K562 treated with DMSO at 1 percent for 12 hours (cell line): Measurements from ENCODE around the gene STYK1. TPM values are rescaled to one million over a fixed set of nuclear protein-coding genes. Genes with fewer than 3 reads are reported as not detected.

Experiments used
- total RNA-seq: library from RNA; unstranded; fragments of 300-600 nt; gene quantifications from 2 replicates; pipeline ENCODE4 v1.2.3, GENCODE V29; 2022; ENCODE audit not compliant: insufficient read depth

Gene STYK1, protein sequence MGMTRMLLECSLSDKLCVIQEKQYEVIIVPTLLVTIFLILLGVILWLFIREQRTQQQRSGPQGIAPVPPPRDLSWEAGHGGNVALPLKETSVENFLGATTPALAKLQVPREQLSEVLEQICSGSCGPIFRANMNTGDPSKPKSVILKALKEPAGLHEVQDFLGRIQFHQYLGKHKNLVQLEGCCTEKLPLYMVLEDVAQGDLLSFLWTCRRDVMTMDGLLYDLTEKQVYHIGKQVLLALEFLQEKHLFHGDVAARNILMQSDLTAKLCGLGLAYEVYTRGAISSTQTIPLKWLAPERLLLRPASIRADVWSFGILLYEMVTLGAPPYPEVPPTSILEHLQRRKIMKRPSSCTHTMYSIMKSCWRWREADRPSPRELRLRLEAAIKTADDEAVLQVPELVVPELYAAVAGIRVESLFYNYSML
- total RNA-seq: 0.39 TPM in 1 of 2 replicates, not detected in the other

DNA sequence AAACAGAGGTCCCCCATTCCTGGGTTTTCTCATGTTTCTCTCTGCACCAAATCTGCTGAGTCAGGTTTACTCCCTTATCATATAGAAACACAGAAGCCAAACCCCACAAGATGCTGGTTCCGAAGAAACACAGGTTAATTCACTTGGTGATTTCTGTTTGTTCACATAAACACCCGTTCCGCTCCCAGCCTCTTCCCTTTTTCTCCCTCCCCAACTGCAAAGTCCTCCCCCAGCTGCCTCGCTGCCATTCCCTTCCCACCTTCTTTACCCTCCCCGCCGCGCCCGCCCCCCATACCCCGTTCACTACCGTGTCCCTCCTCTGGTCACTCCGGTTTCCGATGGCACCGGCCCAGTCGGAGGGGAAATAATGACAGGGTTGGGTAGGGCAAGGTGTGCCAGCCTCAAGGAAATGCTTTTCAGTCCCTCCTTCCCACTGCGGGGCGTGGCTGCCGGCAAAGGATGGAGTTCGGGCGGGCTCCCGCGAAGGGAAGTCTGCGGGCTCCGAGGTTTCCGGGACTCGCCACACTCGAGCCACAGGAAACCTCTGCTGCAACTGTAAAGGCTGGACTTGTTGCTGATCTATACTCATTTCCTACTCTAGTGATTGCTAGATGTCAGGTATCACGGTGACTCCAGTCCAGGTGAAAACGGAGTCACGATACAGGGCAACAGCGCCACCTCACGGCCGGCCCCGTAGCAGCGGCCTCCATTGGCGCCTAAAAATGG lies at the start of gene STYK1:
TSS of gene STYK1 (minus strand) at position 394 of the 726 bp plus-strand sequence. CDS start 39,434 bp downstream, outside the sequence.

DNA sequence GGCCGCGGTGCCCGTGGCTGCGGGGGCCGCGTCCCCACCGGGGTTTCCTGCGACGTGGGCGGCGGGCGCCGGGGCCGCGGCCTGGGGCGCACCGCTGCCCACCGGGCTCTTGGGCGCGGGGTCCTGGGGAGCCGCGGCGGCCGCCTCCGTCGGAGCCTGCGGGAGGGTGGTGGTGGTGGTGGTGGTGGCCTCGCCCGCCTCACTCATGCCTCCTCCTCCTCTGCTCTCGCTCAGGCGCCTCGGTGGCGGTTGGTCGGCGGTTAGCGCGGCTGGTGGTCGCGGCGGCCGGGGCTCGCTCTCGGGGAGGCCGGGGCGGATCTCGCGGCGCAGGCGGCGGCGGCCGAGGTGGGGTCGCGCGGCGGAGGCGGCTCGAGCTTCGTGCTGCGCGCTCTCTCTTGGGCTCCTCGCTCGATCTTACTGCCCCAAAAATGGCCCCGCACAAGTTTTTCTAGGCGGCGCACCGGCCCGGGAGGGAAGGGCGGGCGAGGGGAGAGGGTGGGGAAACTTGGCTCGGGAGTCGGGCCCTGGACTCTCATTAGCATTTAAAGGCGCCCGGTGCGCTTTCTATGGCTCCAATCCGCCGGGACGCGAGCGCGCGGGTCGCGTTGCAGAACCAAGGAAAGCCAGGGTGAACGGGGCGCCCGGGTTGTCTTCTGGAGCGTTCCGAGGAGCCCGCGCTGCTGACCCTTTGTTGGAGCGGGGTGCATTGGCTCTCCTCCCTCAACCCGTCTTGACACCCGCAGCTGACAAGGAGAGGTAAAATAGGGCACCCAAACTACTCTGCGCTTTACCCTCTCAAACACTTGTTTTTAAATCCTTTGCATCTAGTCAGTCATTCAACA lies 49.3 kb upstream of the STYK1 start, which contains the start of gene YBX3:
TSS of gene YBX3 (minus strand) at position 419 of the 842 bp plus-strand sequence. CDS start at position 207, 212 bp downstream.

DNA sequence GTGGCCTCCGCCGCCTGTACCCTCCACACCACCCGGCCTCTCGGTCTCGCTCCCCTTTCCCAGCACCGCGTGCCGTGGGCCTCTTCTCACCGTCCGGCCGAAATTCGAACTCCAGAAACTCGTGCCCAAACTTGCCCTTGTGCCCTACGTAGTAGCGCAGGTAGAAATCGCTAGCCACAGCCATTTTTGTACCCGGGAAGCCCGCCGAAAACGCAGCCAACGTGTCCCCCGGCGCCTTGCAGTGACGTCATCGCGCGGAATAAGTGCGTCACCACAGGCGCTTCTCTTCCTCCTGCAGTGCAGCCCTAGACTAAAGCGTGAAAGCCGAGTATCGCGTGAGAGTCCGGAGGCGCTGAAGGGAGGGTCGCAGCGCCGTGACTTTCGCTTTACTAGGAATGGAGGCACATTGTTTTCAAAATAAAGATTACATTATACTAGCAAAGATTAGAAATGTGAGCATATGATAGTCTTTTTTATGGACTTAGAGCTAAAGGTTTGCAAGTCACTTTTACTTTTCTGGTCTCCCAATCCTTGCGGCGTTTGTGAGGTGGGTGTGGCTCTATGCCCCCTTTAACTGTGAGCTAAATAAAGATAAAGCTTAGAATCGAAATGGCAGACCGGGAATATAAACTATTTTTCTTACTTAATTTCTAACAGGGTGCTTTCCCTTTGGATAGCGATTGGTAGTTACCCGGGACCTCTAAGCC lies 60.4 kb downstream of the STYK1 start, which contains the start of gene MAGOHB:
TSS of gene MAGOHB (minus strand) at position 261 of the 707 bp plus-strand sequence. CDS start at position 184, 77 bp downstream.

Other genes starting within 250 kb of the STYK1 start
- not detected in 2 replicates for gene KLRC2, start 238.0 kb downstream of the STYK1 start, total RNA-seq
- not detected in 2 replicates for gene KLRC1, start 220.7 kb downstream of the STYK1 start, total RNA-seq
- gene EIF2S3B, start 168.2 kb downstream of the STYK1 start, total RNA-seq: 0.57 TPM in 1 of 2 replicates, not detected in the other
- 6.0 and 9.4 TPM in 2 replicates for gene MAGOHB, start 60.4 kb downstream of the STYK1 start, total RNA-seq
- gene YBX3, start 49.3 kb upstream of the STYK1 start, total RNA-seq: 74.8 and 109 TPM in 2 replicates
- not detected in 2 replicates for gene TAS2R7, start 128.6 kb upstream of the STYK1 start, total RNA-seq
- not detected in 2 replicates for gene TAS2R8, start 133.2 kb upstream of the STYK1 start, total RNA-seq
- gene TAS2R9, start 136.1 kb upstream of the STYK1 start, total RNA-seq: not detected in 2 replicates
- gene TAS2R10, start 152.3 kb upstream of the STYK1 start, total RNA-seq: not detected in 2 replicates
- gene PRR4, start 175.4 kb upstream of the STYK1 start, total RNA-seq: not detected in 2 replicates
- 4.3 and 5.0 TPM in 2 replicates for gene PRH1, start 210.2 kb upstream of the STYK1 start, total RNA-seq
- not detected in 2 replicates for gene TAS2R13, start 235.5 kb upstream of the STYK1 start, total RNA-seq